Astrocyte (in vitro differentiated cells and primary cell): ENCODE results near the gene ECE2.

Source experiments
- CTCF ChIP-seq: IDR thresholded peaks from 2 replicates; pipeline ENCODE4 v1.5.1; 2011; ENCODE audit warnings: low read depth, mild to moderate bottlenecking, inconsistent platforms, low read length, moderate library complexity; ENCODE audit not compliant: insufficient read depth
- EZH2 ChIP-seq: IDR thresholded peaks from 2 replicates; pipeline ENCODE4 v1.6.1; 2012; ENCODE audit warnings: mild to moderate bottlenecking, low read length, inconsistent platforms; ENCODE audit not compliant: insufficient read depth

DNA sequence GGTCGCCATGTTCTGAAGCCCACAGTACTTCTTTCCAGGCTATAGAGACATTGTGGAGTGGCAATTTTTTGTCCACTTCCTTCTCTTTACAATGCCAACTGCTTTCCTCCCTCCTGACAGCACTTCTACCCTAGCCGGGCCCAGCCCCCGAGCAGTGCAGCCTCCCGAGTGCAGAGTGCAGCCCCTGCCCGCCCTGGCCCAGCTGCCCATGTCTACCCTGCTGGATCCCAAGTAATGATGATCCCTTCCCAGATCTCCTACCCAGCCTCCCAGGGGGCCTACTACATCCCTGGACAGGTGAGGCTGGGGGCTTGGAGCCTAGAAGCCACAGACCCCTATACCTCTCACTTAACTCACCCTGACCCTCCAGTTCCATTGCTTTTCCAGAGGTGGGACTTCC is 41.4 kb downstream of the ECE2 start:
- TF ChIP-seq CTCF (no peak), EZH2 (no peak)
